GM12878 (cell line): ENCODE data around the gene CDC42SE1. TPM values are rescaled to one million over a fixed set of nuclear protein-coding genes. Genes with fewer than 3 reads are reported as not detected.

Experiments used
- ATAC-seq: fragments of 200-7000 bp; cut with Tn5 transposase; 3 replicates; pipeline ENCODE4 v1.9.1; 2020; ENCODE audit warnings: mild to moderate bottlenecking, moderate library complexity
- BruUV-seq: library from RNA; stranded (reverse); fragments of 400-500 nt; replicated peaks from 2 replicates; lab custom pipeline; 2021; lab: Mats Ljungman, UMichigan
- CTCF ChIA-PET: fragments of 300-600 bp; sonication (Branson Sonifier 250); formaldehyde crosslinking; extraction: SDS; loops from one replicate; lab custom pipeline; 2021; ENCODE audit warnings: inconsistent platforms; lab: Yijun Ruan, JAX
- POLR2A ChIA-PET: fragments of 350-600 bp; formaldehyde crosslinking; extraction: SDS; loops from one replicate; lab custom pipeline; 2021; ENCODE audit warnings: inconsistent platforms; lab: Charles Lee
- RAD21 ChIA-PET: fragments of 300-600 bp; sonication (Branson Sonifier 250); formaldehyde crosslinking; loops from one replicate; lab custom pipeline; 2023; ENCODE audit warnings: antibody characterized with exemption; ENCODE audit not compliant: unreplicated experiment; lab: Charles Lee
- SMC1A ChIA-PET: fragments of 300-600 bp; sonication (Branson Sonifier 250); formaldehyde crosslinking; loops from one replicate; lab custom pipeline; 2023; ENCODE audit not compliant: unreplicated experiment, uncharacterized antibody; lab: Charles Lee
- DNase-seq: peaks from one replicate; pipeline ENCODE4 v3.0.0-alpha.2; 2011; ENCODE audit warnings: low read depth, low spot score
- FAIRE-seq: peaks from 3 replicates; lab custom pipeline; 2011; peaks lifted over from hg19 to GRCh38; lab: Jason Lieb, UNC
- H2AFZ ChIP-seq: 2 replicates; pipeline ENCODE4 v1.6.0; 2011; ENCODE audit warnings: low read depth, low read length, control low read depth; ENCODE audit not compliant: control insufficient read depth
- H3K27ac ChIP-seq: 2 replicates; pipeline ENCODE4 v1.5.1; 2011; ENCODE audit warnings: control low read depth; ENCODE audit not compliant: control insufficient read depth, insufficient read depth
- H3K27me3 ChIP-seq, 2 experiments: replicated peaks in 1 of 2; 2 replicates each; pipeline versions ENCODE4 v1.6.0 to v1.6.1; 2011; ENCODE audit warnings: low read length in 1 of 2; ENCODE audit not compliant: control insufficient read depth in 2 of 2, insufficient read depth in 2 of 2
- H3K36me3 ChIP-seq, 2 experiments: 2 replicates each; pipeline ENCODE4 v1.5.1; 2011; ENCODE audit warnings: low read length in 1 of 2; ENCODE audit not compliant: control insufficient read depth in 2 of 2, insufficient read depth in 2 of 2
- H3K4me1 ChIP-seq: 2 replicates; pipeline ENCODE4 v1.6.1; 2011; ENCODE audit warnings: mild to moderate bottlenecking, low read length, moderate library complexity, mixed read lengths; ENCODE audit not compliant: control insufficient read depth, insufficient read depth
- H3K4me2 ChIP-seq: 2 replicates; pipeline ENCODE4 v1.6.0; 2011; ENCODE audit warnings: control low read depth; ENCODE audit not compliant: control insufficient read depth, insufficient read depth
- H3K4me3 ChIP-seq: fragments of 200-600 bp; sonication (generic); 2 replicates; pipeline ENCODE4 v1.5.1; 2016
- H3K79me2 ChIP-seq: 2 replicates; pipeline ENCODE4 v1.6.0; 2011; ENCODE audit warnings: low read length; ENCODE audit not compliant: control insufficient read depth, insufficient read depth
- H3K9ac ChIP-seq: 2 replicates; pipeline ENCODE4 v1.8.0; 2011; ENCODE audit warnings: low read length, control low read depth, mixed read lengths; ENCODE audit not compliant: control insufficient read depth, insufficient read depth
- H3K9me3 ChIP-seq: replicated peaks from 3 replicates; pipeline ENCODE4 v1.5.1; 2011; ENCODE audit warnings: mild to moderate bottlenecking, low read length; ENCODE audit not compliant: control insufficient read depth, insufficient read depth
- H4K20me1 ChIP-seq: 2 replicates; pipeline ENCODE4 v1.6.0; 2011; ENCODE audit not compliant: control insufficient read depth, insufficient read depth
- CBX3 ChIP-seq: fragments of 200-600 bp; sonication (generic); IDR thresholded peaks from 2 replicates; pipeline ENCODE4 v1.6.1; 2016; ENCODE audit warnings: low read depth, borderline replicate concordance
- ZNF207 ChIP-seq: fragments of 450-650 bp; IDR thresholded peaks from 2 replicates; pipeline ENCODE4 v1.6.1; 2014; ENCODE audit warnings: antibody characterized with exemption, mild to moderate bottlenecking, borderline replicate concordance
- ZSCAN29 ChIP-seq: fragments of 450-650 bp; IDR thresholded peaks from 2 replicates; pipeline ENCODE4 v1.6.1; 2017; ENCODE audit warnings: mild to moderate bottlenecking, moderate library complexity
- ZZZ3 ChIP-seq: IDR thresholded peaks from 2 replicates; pipeline ENCODE4 v1.6.1; 2011; ENCODE audit warnings: low read depth; ENCODE audit not compliant: control insufficient read depth, insufficient read length
- WGBS: methylation state at CpG from one replicate; pipeline ENCODE4 v1.1.6; 2016; ENCODE audit warnings: low lambda C conversion rate; ENCODE audit not compliant: insufficient replicate concordance, insufficient coverage; ENCODE audit errors: missing lambda C conversion rate; 5-methylcytosine and 5-hydroxymethylcytosine counted together
- in situ Hi-C: fragments of 300-500 bp; cut with MboI; formaldehyde crosslinking; loops from 9 replicates; pipeline ENCODE4 v1.14.3; 2018; ENCODE audit warnings: mixed read lengths
- intact Hi-C: fragments of 100-400 bp; cut with micrococcal nuclease; formaldehyde crosslinking; loops from one replicate; pipeline ENCODE4 v1.14.2; 2022; ENCODE audit not compliant: unreplicated experiment
- polyA plus RNA-seq, 11 experiments: library from polyadenylated mRNA; depleted of rRNA in 4 of 11; unstranded in 6 of 11; stranded (reverse) in 5 of 11; fragments of >200 nt; fragmentation: Nextera tagmentation in 4 of 11; fragmentation: Illumina TruSeq in 1 of 11; extraction: Ambion mirVana in 4 of 11; extraction: Trizol in 1 of 11; gene quantifications; 1 replicate in 1 of 11; 2 replicates in 10 of 11; pipeline versions ENCODE4 v1.2.1 to v1.2.3, GENCODE V29; 2011 to 2016; ENCODE audit warnings: inconsistent platforms in 2 of 11, missing spikeins in 2 of 11, low read depth in 1 of 11
- total RNA-seq, 4 experiments: library from RNA; depleted of rRNA in 3 of 4; stranded (reverse); fragments of >200 nt in 3 of 4; fragmentation: Illumina TruSeq in 1 of 4; extraction: Trizol in 1 of 4; gene quantifications; 2 replicates each; pipeline versions ENCODE4 v1.2.1 to v1.2.3, GENCODE V29; 2013 to 2021
- TF ChIP-seq, protein P1 (sequence below): fragments of 450-650 bp; IDR thresholded peaks from 2 replicates; pipeline ENCODE4 v1.6.1; 2016; ENCODE audit warnings: mild to moderate bottlenecking, moderate library complexity, borderline replicate concordance
- TF ChIP-seq, protein P2 (sequence below): IDR thresholded peaks from 2 replicates; pipeline ENCODE4 v1.6.1; 2012; ENCODE audit warnings: low read depth, low read length, improper control_type of control experiment
- TF ChIP-seq, protein P3 (sequence below): fragments of 450-650 bp; IDR thresholded peaks from 2 replicates; pipeline ENCODE4 v1.6.1; 2016; ENCODE audit warnings: mild to moderate bottlenecking

CDC42SE1 gene
- total and polyA plus RNA-seq, 10 of the 15 experiments (the other 5 are each of a cell fraction or from before 2014, with no cell fraction given), result 35.7 to 112 (median 74.3) TPM

DNA sequence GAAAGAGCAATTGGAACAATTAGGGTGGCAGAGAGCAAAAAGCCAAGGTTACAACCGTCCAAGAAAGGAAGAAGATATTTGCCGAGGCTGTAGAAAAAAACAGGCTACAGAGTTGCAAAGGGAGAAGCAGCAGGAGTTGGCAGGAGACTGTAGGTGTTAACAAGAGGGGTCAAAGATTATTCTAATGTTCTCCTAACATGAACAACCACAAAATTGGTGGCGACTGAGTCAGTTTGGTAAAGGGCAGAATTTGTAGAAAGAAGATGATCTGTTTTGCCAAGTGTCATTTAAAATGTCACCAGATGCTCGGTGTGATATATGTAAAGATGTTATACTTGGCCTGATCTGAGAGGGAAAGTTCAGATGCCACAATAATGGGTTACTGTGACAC, 51.6 kb downstream of the CDC42SE1 start:
- Histone ChIP-seq H2AFZ (peak overlapping the region; percentile 94), H3K9ac (no peak overlapping the region), H3K27me3 (no peaks in the 10 kb centered on the region), H3K27ac (peak overlapping the region; percentile 30; the same call in 1 of the 2 replicates), H3K9me3 (no peaks in the 10 kb centered on the region), H4K20me1 (no peaks in the 10 kb centered on the region), H3K4me2 (peak overlapping the region; percentile 99), H3K79me2 (peaks cover 16% of the 10 kb centered on the region), H3K4me1 (peaks cover 12% of the 10 kb centered on the region), H3K36me3 (no peaks in the 10 kb centered on the region), H3K4me3 (peak overlapping the region; percentile 34)
- DNase-seq, result no peak
- ATAC-seq, result no peak
- no peak for FAIRE-seq
- WGBS, result 47% methylated on average over 4 of the region's 4 CpGs
- ChIA-PET POLR2A (no interaction called here), CTCF (interaction anchor here (1.9 to 16.2 kb wide), 4 partner anchors 12 to 92 kb away, joined by 4 to 252 read pairs (median 50); partner anchors contain the start of genes ANXA9 and CERS2), SMC1A (interaction anchor here (3.6 kb wide), 1 partner anchor 12 kb away, joined by 34 read pairs; no protein-coding TSS in a partner anchor), RAD21 (no interaction called here)
- in situ Hi-C loops, result no loop called here
- BruUV-seq, result no TSS peak
- TF ChIP-seq, protein P1, sequence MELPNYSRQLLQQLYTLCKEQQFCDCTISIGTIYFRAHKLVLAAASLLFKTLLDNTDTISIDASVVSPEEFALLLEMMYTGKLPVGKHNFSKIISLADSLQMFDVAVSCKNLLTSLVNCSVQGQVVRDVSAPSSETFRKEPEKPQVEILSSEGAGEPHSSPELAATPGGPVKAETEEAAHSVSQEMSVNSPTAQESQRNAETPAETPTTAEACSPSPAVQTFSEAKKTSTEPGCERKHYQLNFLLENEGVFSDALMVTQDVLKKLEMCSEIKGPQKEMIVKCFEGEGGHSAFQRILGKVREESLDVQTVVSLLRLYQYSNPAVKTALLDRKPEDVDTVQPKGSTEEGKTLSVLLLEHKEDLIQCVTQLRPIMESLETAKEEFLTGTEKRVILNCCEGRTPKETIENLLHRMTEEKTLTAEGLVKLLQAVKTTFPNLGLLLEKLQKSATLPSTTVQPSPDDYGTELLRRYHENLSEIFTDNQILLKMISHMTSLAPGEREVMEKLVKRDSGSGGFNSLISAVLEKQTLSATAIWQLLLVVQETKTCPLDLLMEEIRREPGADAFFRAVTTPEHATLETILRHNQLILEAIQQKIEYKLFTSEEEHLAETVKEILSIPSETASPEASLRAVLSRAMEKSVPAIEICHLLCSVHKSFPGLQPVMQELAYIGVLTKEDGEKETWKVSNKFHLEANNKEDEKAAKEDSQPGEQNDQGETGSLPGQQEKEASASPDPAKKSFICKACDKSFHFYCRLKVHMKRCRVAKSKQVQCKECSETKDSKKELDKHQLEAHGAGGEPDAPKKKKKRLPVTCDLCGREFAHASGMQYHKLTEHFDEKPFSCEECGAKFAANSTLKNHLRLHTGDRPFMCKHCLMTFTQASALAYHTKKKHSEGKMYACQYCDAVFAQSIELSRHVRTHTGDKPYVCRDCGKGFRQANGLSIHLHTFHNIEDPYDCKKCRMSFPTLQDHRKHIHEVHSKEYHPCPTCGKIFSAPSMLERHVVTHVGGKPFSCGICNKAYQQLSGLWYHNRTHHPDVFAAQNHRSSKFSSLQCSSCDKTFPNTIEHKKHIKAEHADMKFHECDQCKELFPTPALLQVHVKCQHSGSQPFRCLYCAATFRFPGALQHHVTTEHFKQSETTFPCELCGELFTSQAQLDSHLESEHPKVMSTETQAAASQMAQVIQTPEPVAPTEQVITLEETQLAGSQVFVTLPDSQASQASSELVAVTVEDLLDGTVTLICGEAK, result no peak
- TF ChIP-seq ZSCAN29, result no peak
- TF ChIP-seq, protein P2, sequence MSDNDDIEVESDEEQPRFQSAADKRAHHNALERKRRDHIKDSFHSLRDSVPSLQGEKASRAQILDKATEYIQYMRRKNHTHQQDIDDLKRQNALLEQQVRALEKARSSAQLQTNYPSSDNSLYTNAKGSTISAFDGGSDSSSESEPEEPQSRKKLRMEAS, result peak; percentile 32; the same call in 1 of the 2 replicates
- no peak for TF ChIP-seq CBX3
- TF ChIP-seq ZNF207, result no peak
- TF ChIP-seq, protein P3, sequence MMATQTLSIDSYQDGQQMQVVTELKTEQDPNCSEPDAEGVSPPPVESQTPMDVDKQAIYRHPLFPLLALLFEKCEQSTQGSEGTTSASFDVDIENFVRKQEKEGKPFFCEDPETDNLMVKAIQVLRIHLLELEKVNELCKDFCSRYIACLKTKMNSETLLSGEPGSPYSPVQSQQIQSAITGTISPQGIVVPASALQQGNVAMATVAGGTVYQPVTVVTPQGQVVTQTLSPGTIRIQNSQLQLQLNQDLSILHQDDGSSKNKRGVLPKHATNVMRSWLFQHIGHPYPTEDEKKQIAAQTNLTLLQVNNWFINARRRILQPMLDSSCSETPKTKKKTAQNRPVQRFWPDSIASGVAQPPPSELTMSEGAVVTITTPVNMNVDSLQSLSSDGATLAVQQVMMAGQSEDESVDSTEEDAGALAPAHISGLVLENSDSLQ, result peak; percentile 59; the same call in 1 of the 2 replicates
- no peak for TF ChIP-seq ZZZ3
- TF ChIP-seq, all 136 proteins: peak for 2
- intact Hi-C loops, result no loop called here
